ENCODE measurements around the gene STEAP3. TPM values are rescaled to one million over a fixed set of nuclear protein-coding genes. Genes with fewer than 3 reads are reported as not detected.

STEAP3 gene
- total RNA-seq, 1 donor from 2014 or later, result 9.3 TPM

GRCh38 chr2:119293900-119294299, 70.3 kb downstream of the STEAP3 start:
- no peak for DNase-seq (ENCODE audit: low spot score)

GRCh38 chr2:119294671-119295070, 71.0 kb downstream of the STEAP3 start:
- no peak for DNase-seq (ENCODE audit: low spot score)

GRCh38 chr2:119295688-119296375, 72.2 kb downstream of the STEAP3 start:
- DNase-seq (ENCODE audit: low spot score), result no peak

GRCh38 chr2:119301413-119301812, 77.8 kb downstream of the STEAP3 start:
- DNase-seq (ENCODE audit: low spot score), result no peak

DNA sequence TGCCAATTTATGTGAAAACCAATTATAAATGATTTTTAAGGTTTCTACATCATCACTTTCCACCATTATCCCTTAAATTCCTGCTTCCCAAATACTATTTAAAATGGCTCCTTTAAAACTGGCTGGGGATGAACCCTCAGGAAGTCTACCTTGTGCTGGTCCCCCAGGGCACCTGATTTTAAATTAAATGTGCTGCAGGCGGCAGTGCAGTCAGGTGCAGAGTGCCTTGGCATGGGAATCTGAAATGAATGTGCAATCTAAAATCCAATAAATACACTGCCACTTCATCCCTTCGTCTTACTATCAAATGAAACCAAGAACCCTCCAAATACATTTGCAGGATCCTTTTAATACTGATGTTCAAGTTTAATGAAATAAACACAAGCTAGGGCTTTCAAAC, 81.2 kb downstream of the STEAP3 start:
- no peak for DNase-seq (ENCODE audit: low spot score)

GRCh38 chr2:119305497-119306195, 82.0 kb downstream of the STEAP3 start:
- no peak for DNase-seq (ENCODE audit: low spot score)

DNA sequence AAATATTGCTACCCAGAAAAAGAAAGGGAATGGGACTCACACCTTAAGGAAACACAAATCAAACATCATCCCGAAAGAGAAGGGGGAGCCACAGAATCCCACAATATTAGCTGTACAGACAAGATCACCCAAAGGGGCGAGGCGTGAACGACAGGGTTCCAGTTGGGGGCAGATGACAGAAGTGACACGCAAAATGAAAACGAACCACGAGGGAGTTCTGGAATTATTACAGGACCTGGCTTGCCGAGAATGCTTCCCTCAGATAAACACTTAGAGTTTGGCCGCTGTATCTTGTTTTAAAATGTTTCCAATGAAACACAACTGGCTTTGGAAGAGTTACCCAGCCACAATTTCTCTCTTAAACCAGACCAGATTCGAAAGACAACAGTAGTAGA, 82.6 kb downstream of the STEAP3 start:
- DNase-seq (ENCODE audit: low spot score), result no peak

DNA sequence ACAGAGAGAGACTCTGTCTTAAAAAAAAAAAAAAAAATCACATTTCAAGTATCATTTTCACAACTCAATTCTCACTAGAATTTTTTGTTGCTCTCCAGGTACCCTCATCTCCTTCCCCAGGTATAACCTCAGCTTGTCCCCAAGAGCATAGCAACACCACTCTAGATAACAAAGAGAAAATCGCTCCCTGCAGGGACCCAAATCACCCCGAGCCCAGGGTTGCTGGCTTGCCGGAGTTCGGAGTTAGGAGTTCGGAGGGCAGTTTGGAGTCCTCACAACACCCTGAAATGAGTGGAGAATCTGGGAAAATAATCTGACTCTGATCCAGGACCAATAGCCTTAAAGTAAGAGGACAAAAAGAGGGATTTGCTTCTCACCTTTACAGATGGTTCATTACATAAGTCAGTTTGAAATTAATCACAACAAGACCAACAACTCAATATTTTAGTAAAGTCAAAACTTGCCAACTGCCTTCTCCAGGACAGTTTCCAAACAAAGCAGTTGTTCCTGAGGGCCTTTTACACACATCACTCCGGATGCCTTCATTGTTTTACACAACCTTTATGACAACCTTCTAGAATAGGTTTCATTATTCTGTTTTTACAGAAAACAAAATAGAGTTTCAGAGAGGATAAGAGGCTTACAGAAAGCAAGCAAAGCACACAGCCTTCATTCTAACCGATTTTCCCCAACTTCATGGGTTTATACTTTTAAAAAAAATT, 83.9 kb downstream of the STEAP3 start:
- no peak for DNase-seq (ENCODE audit: low spot score)

- DNase-seq (ENCODE audit: low spot score), result no peak
These were observed 85.2 kb downstream of the STEAP3 start for GRCh38 chr2:119308793-119309330.

DNA sequence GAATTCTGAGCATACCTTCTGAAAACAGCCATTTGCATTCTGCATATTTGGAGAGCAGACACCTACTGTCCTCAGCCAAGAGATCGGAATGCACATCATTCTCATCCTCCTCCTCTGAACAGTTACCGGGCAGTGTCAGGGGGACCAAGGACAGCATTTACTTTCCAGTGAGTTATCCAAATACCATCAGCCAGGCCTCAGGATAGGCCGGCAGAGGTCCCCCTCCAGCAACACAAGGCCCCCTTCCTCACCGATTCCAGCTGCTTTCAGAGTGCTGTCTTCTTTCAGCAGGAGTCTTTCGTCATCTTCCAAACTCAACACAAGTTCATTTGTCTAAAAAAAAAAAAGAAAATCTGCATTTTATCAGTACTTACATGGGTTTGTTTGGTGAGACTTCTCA, 87.7 kb downstream of the STEAP3 start:
- DNase-seq (ENCODE audit: low spot score), result no peak

- no peak for DNase-seq (ENCODE audit: low spot score)
These were observed 88.2 kb downstream of the STEAP3 start for GRCh38 chr2:119311831-119312230.

Other genes starting within 250 kb of the STEAP3 start
- gene C1QL2, start 65.1 kb upstream of the STEAP3 start, total RNA-seq, result not detected
- gene C2orf76, start 143.0 kb downstream of the STEAP3 start, total RNA-seq, result 10.3 TPM
- gene DBI, start 143.1 kb downstream of the STEAP3 start, total RNA-seq, result 263 TPM
- gene TMEM37, start 208.0 kb downstream of the STEAP3 start, total RNA-seq, result 149 TPM

Measured in mucosa of gallbladder (tissue), 1 donor.